Measurements from ENCODE around the gene POLRMT.
A peak's percentile ranks its signal among the peaks of the same experiment; 100 is the strongest.

POLRMT gene

DNA sequence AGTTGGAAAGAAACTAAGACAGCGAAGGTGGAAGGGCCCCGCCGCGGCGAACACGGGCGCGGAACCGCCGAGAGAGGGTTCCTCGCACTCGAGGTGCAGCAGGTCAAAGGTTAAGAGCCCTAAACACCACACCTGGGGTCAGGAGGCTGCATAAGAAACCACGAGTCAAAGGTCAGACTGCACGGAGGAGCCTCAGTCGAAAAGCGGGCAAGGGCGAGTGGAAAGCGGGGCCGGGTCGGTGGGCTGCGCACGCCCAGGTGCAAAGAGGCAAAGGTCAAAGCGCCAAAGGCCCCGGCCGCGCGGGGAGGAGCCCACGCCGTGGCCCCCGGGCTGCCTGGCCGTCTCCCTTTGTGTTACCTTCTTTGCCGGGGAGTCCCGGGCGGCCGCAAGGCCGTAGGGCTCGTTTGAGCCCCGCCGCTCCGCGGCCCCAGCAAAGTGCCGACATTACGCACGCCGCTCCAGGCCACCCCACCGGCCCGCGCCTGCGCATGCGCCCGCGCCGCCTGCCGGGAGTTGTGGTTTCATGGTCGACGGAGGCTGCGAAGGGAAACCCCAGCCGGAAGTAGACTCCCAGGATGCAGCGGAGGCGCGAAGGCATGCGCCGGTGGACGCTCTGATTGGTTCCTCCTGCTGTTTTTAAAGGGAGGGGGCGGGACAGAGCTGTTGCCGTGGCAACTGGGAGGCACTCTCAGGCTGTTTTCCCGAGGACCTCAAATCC lies at the start of gene POLRMT:
POLRMT (minus strand) TSS at position 470 of the 718 bp plus-strand sequence; CDS start at position 445, 25 bp downstream.
- peak; percentile 97 for DNase-seq (ENCODE audit: low read depth)
- H3K4me3 ChIP-seq (ENCODE audit: low read depth, low read length), result peak within 1 kb of the TSS; percentile 67
- TF ChIP-seq, protein P1, sequence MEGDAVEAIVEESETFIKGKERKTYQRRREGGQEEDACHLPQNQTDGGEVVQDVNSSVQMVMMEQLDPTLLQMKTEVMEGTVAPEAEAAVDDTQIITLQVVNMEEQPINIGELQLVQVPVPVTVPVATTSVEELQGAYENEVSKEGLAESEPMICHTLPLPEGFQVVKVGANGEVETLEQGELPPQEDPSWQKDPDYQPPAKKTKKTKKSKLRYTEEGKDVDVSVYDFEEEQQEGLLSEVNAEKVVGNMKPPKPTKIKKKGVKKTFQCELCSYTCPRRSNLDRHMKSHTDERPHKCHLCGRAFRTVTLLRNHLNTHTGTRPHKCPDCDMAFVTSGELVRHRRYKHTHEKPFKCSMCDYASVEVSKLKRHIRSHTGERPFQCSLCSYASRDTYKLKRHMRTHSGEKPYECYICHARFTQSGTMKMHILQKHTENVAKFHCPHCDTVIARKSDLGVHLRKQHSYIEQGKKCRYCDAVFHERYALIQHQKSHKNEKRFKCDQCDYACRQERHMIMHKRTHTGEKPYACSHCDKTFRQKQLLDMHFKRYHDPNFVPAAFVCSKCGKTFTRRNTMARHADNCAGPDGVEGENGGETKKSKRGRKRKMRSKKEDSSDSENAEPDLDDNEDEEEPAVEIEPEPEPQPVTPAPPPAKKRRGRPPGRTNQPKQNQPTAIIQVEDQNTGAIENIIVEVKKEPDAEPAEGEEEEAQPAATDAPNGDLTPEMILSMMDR (IDR thresholded peaks at IDR 0.05; ENCODE audit: low read depth, low read length, missing control alignments), result no peak

DNA sequence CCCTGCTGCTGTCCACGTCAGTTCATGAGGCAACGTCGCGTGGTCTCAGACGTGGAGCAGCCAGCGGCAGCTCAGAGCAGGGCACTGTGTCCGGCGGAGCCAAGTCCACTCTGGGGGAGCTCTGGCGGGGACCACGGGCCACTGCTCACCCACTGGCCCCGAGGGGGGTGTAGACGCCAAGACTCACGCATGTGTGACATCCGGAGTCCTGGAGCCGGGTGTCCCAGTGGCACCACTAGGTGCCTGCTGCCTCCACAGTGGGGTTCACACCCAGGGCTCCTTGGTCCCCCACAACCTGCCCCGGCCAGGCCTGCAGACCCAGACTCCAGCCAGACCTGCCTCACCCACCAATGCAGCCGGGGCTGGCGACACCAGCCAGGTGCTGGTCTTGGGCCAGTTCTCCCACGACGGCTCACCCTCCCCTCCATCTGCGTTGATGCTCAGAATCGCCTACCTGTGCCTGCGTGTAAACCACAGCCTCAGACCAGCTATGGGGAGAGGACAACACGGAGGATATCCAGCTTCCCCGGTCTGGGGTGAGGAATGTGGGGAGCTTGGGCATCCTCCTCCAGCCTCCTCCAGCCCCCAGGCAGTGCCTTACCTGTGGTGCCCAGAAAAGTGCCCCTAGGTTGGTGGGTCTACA lies 49.5 kb upstream of the POLRMT start:
- DNase-seq (ENCODE audit: low read depth), result no peak
- TF ChIP-seq, protein P1 (IDR thresholded peaks at IDR 0.05; ENCODE audit: low read depth, low read length, missing control alignments), result no peak
- no peak overlapping the region for H3K4me3 ChIP-seq (ENCODE audit: low read depth, low read length)

DNA sequence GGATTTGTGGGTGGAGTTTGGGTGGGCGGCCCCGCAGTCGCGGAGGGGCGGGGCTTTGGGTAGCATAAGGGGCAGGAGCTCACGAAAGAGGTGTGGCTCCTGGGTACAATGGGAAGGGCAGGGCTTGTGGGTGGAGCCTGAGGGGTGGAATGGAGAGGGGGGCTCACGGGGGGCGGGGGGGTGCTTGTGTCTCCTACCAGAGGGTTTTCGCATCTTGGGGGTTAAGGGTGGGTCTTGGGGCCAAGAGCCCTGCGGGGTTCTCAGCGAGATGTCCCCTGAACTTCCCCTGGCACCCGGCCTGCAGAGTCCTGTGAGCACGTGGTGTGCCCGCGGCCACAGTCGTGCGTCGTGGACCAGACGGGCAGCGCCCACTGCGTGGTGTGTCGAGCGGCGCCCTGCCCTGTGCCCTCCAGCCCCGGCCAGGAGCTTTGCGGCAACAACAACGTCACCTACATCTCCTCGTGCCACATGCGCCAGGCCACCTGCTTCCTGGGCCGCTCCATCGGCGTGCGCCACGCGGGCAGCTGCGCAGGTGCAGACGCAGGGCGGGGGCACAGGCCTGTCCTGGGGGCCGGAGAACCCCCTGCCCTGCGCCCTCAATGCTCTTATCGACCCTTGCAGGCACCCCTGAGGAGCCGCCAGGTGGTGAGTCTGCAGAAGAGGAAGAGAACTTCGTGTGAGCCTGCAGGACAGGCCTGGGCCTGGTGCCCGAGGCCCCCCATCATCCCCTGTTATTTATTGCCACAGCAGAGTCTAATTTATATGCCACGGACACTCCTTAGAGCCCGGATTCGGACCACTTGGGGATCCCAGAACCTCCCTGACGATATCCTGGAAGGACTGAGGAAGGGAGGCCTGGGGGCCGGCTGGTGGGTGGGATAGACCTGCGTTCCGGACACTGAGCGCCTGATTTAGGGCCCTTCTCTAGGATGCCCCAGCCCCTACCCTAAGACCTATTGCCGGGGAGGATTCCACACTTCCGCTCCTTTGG lies 48.0 kb upstream of the POLRMT start:
- DNase-seq (ENCODE audit: low read depth), result peak; percentile 70
- TF ChIP-seq, protein P1 (IDR thresholded peaks at IDR 0.05; ENCODE audit: low read depth, low read length, missing control alignments), result no peak
- no peak overlapping the region; the same call in 1 of the 2 replicates for H3K4me3 ChIP-seq (ENCODE audit: low read depth, low read length)

DNA sequence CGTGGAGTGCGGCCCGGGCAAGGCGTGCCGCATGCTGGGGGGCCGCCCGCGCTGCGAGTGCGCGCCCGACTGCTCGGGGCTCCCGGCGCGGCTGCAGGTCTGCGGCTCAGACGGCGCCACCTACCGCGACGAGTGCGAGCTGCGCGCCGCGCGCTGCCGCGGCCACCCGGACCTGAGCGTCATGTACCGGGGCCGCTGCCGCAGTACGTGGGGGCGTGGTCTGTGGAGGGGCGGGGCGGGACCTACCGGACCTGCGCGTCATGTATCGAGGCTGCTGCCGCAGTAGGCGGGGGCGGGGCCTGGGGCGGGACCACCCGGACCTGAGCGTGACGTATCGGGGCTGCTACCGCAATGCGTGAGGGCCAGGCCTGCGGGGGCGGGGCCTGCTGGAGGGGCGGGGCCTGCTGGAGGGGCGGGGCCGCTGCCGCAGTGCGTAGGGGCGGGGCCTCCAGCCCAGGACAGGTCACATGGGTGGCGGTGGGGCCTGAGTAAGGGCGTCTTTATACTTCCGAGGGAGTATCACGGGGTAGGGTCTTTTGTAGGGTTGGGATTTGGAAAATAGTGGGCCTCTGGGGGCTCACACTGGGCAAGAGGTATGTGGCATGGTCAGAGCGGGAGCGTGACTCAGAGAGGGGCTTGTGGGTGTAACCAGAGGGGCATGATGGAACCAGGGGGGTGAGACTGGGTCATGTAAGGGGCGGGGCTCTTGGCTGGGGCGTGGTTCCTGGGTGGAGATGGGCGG lies 47.1 kb upstream of the POLRMT start:
- peak overlapping the region; percentile 79 for H3K4me3 ChIP-seq (ENCODE audit: low read depth, low read length)
- TF ChIP-seq, protein P1 (IDR thresholded peaks at IDR 0.05; ENCODE audit: low read depth, low read length, missing control alignments), result peak; percentile 34

DNA sequence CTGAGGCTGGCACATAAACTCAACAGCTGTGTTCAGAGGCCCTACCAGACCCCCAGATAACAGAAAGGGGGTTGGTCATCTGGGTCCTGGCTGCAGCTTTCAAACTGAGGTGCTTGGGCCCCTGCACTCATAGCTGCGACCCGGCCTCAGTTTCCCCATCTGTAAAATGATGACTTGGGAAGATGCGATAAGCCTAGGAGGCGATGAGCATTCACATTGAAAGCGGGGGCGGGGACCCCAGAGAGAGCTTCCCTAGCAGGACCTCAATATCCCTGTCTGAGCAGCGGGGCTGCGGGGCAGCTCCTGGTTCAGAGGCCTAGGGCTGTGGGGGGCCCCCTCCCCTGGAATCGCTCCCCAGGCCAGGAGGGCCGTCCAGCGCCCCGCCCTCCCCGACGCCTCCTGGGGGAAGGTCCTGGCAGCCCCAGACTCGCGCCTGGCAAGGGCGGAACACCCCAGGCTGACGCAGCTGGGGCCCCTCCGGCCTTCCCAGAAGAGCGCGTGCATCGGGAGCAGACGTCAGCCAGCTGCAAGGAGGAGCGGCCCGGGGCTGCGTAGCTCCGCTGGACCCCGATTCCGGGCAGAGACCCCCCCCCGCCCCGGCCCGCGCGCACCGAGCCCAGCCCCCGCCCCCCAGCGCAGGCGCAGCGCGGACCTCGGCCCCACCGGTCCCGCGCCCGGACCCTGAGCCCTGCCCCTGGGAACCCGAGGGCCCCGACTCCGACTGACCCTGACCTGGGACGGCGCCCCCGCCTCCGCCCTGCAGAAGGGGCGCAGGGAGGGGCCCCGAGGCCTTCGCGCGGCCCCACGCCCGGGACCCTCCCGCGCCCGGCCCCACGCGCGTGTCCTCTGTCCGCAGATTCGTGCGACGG lies 46.3 kb upstream of the POLRMT start:
- TF ChIP-seq, protein P1 (IDR thresholded peaks at IDR 0.05; ENCODE audit: low read depth, low read length, missing control alignments), result no peak
- peak overlapping the region; percentile 79 for H3K4me3 ChIP-seq (ENCODE audit: low read depth, low read length)
- DNase-seq (ENCODE audit: low read depth), result no peak

More for the DNA sequence above, 47.1 kb upstream of the POLRMT start:
- DNase-seq (ENCODE audit: low read depth), result peak; percentile 89

Measured in GM12864 (cell line).